ENCODE results near the gene NKX1-1.

- TF ChIP-seq CTCF (IDR thresholded peaks at IDR 0.05), result no peak
- no peak for TF ChIP-seq POLR2A (IDR thresholded peaks at IDR 0.05)
Observed at GRCh38 chr4:1369091-1369450, 37.2 kb downstream of the NKX1-1 start.
